SH-SY5Y (cell line): ENCODE data around the gene BUD13.

Source experiments
- GATA2 ChIP-seq: IDR thresholded peaks from 2 replicates; pipeline ENCODE4 v1.6.1; 2011; ENCODE audit warnings: mild to moderate bottlenecking, low read depth, low read length
- GATA3 ChIP-seq: IDR thresholded peaks from 2 replicates; pipeline ENCODE4 v1.6.1; 2011; ENCODE audit warnings: low read depth, mild to moderate bottlenecking, low read length, moderate library complexity

DNA sequence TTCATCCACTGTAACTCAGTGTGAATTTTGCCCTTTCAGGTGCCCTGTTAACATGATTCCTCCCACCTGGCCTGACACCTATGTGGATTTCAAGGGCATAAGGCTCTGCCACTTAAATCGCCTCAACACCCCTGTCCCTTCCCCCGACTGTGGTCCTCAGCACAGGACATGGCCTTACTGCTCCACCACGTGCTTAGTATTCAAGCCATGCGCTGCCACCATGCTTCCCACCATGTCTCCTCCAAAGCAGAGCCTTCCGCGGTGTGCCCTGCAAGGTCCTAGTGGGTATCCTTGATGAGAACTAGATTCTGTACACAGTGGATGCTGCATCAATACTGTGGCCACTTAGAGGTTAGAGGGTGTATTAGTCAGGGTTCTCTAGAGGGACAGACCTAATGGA, 51.9 kb downstream of the BUD13 start:
- TF ChIP-seq GATA3 (no peak), GATA2 (no peak)
